ENCODE measurements around the gene CDX1. TPM values are rescaled to one million over a fixed set of nuclear protein-coding genes. Genes with fewer than 3 reads are reported as not detected.

Gene CDX1
- total RNA-seq, result not detected in 2 replicates

DNA sequence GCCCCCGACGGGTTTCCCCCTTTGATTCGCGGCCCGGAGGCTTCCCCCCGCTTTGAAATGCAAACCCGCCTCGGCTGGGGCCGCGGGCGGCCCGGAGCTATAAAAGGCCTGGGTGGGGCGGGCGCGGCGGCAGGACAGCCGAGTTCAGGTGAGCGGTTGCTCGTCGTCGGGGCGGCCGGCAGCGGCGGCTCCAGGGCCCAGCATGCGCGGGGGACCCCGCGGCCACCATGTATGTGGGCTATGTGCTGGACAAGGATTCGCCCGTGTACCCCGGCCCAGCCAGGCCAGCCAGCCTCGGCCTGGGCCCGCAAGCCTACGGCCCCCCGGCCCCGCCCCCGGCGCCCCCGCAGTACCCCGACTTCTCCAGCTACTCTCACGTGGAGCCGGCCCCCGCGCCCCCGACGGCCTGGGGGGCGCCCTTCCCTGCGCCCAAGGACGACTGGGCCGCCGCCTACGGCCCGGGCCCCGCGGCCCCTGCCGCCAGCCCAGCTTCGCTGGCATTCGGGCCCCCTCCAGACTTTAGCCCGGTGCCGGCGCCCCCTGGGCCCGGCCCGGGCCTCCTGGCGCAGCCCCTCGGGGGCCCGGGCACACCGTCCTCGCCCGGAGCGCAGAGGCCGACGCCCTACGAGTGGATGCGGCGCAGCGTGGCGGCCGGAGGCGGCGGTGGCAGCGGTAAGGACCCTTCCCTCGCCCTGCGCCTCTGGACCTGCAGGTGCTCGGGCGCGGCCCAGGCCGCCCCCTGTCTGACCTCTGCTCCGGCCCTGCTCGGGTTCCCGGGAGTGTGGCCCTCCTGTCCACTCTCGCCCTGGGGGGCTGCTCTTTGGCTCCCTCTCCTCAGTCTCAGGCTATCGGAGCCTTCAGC is at the start of gene CDX1:
CDX1 (plus strand) TSS at position 129 of the 862 bp plus-strand sequence; CDS start at position 228, 99 bp downstream.

DNA sequence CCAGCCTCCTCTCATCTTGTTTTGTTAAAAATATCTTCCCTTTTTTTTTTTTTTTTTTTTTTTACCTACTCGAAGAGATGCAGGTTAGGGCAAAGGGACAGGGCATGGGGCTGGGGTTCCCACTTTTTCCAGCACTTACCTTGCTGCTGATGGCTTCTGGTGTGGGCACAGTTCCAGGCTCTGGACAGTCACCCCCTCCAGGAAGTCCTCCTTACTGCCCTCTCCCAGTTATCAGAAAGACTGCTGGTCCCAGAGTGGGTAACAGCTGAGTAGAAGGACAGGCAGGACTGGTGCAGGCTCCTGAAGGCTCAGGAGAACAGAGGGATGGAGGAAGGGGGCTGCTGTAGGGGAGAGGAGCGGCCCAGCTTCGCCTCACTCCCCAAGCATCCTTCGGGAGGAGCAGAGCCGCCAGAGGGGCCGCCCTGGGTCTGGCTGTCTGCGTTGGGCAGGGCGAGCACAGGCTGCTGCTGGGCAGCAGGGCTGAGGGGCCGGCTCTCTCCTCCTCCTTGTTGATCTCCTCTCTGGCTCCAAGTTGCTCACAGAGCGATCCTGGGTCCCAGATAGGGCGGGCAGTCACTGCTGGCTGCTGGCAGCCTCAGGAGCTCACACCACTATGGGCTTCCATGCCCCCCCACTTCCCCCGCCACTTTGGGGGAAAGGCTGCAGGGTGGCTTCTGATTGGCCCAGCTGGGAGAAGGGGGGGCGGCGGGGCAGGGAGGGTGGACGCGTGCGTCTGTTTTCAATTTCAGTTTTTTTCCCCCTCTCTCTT is 11.1 kb upstream of the CDX1 start, which contains the start of gene PDGFRB:
PDGFRB (minus strand) TSS at position 588 of the 769 bp plus-strand sequence. CDS start 18,798 bp downstream, outside the sequence.

DNA sequence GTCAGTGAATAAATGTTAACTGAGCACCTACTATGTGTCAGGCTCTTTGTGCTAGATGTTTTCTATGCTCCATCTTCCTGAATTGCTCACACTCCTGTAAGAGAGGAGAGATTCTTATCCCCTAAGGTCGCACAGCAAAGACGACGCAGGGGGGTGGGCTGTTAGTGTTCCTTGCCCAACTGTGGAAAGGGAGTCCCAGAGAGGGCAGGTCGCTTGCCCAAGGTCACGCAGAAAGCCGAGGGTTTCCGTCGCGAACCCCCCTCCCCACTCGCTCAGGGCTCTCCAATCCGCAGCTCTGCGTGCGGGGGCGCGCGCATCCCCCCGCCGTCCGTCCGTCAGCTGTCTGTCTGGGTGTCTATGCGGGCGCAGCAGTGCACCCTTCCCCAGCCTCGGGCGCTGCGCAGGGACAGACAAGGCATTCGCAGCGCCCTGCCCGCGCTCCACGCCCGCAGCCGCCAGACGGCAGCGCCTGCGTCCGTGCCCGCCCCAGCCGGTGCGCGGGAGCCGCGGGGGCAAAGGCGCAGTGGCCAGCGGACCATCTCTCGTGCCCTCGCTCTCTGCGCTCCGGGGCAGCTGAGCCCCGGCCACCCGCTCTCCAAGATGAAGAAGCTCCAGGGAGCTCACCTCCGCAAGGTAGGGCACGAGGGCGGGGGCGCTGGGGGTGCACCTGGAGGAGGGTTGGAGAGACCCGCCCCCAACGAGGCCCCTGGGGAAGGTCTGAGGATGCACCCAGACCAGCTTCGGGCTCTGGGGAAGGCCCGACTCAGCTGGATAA is 23.3 kb downstream of the CDX1 start, which contains the start of gene SLC6A7:
SLC6A7 (plus strand) TSS at position 335 of the 775 bp plus-strand sequence; CDS start at position 601, 266 bp downstream.

Other genes starting within 250 kb of the CDX1 start
- not detected in 2 replicates for gene PDE6A, start 222.0 kb upstream of the CDX1 start, total RNA-seq
- gene SLC26A2, start 206.0 kb upstream of the CDX1 start, total RNA-seq, result 6.9 and 8.4 TPM in 2 replicates
- gene TIGD6, start 166.1 kb upstream of the CDX1 start, total RNA-seq, result 7.4 and 9.1 TPM in 2 replicates
- gene HMGXB3, start 166.0 kb upstream of the CDX1 start, total RNA-seq, result 22.1 and 25.4 TPM in 2 replicates
- under 0.01 TPM in 1 of 2 replicates, not detected in the other for gene CSF1R, start 80.2 kb upstream of the CDX1 start, total RNA-seq
- 71.1 and 110 TPM in 2 replicates for gene PDGFRB, start 10.9 kb upstream of the CDX1 start, total RNA-seq
- not detected in 2 replicates for gene SLC6A7, start 23.3 kb downstream of the CDX1 start, total RNA-seq
- gene CAMK2A, start 123.0 kb downstream of the CDX1 start, total RNA-seq, result 0.47 and 0.69 TPM in 2 replicates
- 9.9 and 16.3 TPM in 2 replicates for gene ARSI, start 136.1 kb downstream of the CDX1 start, total RNA-seq
- 5.7 and 6.1 TPM in 2 replicates for gene TCOF1, start 190.9 kb downstream of the CDX1 start, total RNA-seq
- gene CD74, start 246.1 kb downstream of the CDX1 start, total RNA-seq, result 0.94 and 2.2 TPM in 2 replicates

Measured in bronchial smooth muscle cell (primary cell).